IPS-15b (cell line): ENCODE data around the gene CD82.
"Not testable (repeated sequence)": the region's sequence is repeated elsewhere in the genome, so short reads cannot be mapped to it uniquely, and the experiment has no call there.

Experiments
- H3K27me3 ChIP-seq: one replicate; pipeline ENCODE4 v1.6.1; 2013; ENCODE audit warnings: low read length; ENCODE audit not compliant: control insufficient read depth, insufficient read depth
- H3K36me3 ChIP-seq: one replicate; pipeline ENCODE4 v1.6.1; 2013; ENCODE audit warnings: low read length; ENCODE audit not compliant: control insufficient read depth, insufficient read depth
- H3K4me1 ChIP-seq: one replicate; pipeline ENCODE4 v1.6.1; 2013; ENCODE audit warnings: mild to moderate bottlenecking, low read length; ENCODE audit not compliant: control insufficient read depth, insufficient read depth
- H3K4me3 ChIP-seq: one replicate; pipeline ENCODE4 v1.5.1; 2013; ENCODE audit warnings: low read depth, low read length
- H3K9ac ChIP-seq: one replicate; pipeline ENCODE4 v1.6.1; 2013; ENCODE audit warnings: low read depth, mild to moderate bottlenecking, low read length
- H3K9me3 ChIP-seq: one replicate; pipeline ENCODE4 v1.6.1; 2013; ENCODE audit warnings: mild to moderate bottlenecking, low read length; ENCODE audit not compliant: control insufficient read depth, insufficient read depth

Gene CD82

GRCh38 chr11:44536788-44537516 lies 28.5 kb upstream of the CD82 start:
- H3K36me3 ChIP-seq, result no peaks in the 10 kb centered on the region
- no peaks in the 10 kb centered on the region for H3K9me3 ChIP-seq
- H3K27me3 ChIP-seq, result peaks cover 8% of the 10 kb centered on the region
- H3K4me1 ChIP-seq, result peaks cover 3% of the 10 kb centered on the region
- no peak overlapping the region for H3K4me3 ChIP-seq
- H3K9ac ChIP-seq, result no peak overlapping the region

- peaks cover 3% of the 10 kb centered on the region for H3K4me1 ChIP-seq
- no peak overlapping the region for H3K9ac ChIP-seq
Observed at GRCh38 chr11:44537679-44538078, 27.8 kb upstream of the CD82 start.

GRCh38 chr11:44538375-44539054 lies 26.9 kb upstream of the CD82 start:
- Histone ChIP-seq H3K4me3 (no peak overlapping the region), H3K27me3 (peaks cover 11% of the 10 kb centered on the region), H3K36me3 (no peaks in the 10 kb centered on the region), H3K9ac (no peak overlapping the region), H3K4me1 (peaks cover 3% of the 10 kb centered on the region), H3K9me3 (no peaks in the 10 kb centered on the region)

More at GRCh38 chr11:44537679-44538078, 27.8 kb upstream of the CD82 start:
- H3K27me3 ChIP-seq, result peaks cover 8% of the 10 kb centered on the region
- H3K9me3 ChIP-seq, result no peaks in the 10 kb centered on the region
- H3K4me3 ChIP-seq, result no peak overlapping the region
- no peaks in the 10 kb centered on the region for H3K36me3 ChIP-seq

- Histone ChIP-seq H3K36me3 (no peaks in the 10 kb centered on the region), H3K4me1 (peaks cover 3% of the 10 kb centered on the region), H3K9me3 (no peaks in the 10 kb centered on the region), H3K9ac (no peak overlapping the region), H3K4me3 (no peak overlapping the region), H3K27me3 (peaks cover 11% of the 10 kb centered on the region)
Observed at GRCh38 chr11:44539971-44540370, 25.5 kb upstream of the CD82 start.

- Histone ChIP-seq H3K36me3 (no peaks in the 10 kb centered on the region), H3K9me3 (no peaks in the 10 kb centered on the region), H3K9ac (no peak overlapping the region), H3K4me1 (peaks cover 3% of the 10 kb centered on the region), H3K27me3 (peaks cover 11% of the 10 kb centered on the region), H3K4me3 (no peak overlapping the region)
Observed at GRCh38 chr11:44540667-44541066, 24.8 kb upstream of the CD82 start.

- H3K27me3 ChIP-seq, result peaks cover 11% of the 10 kb centered on the region
- H3K36me3 ChIP-seq, result no peaks in the 10 kb centered on the region
- no peaks in the 10 kb centered on the region for H3K9me3 ChIP-seq
- peaks cover 3% of the 10 kb centered on the region for H3K4me1 ChIP-seq
- no peak overlapping the region for H3K9ac ChIP-seq
- H3K4me3 ChIP-seq, result no peak overlapping the region
Observed at GRCh38 chr11:44542372-44542771, 23.1 kb upstream of the CD82 start.

GRCh38 chr11:44546984-44547383 lies 18.5 kb upstream of the CD82 start:
- not testable (repeated sequence) for H3K9ac ChIP-seq, H3K4me1 ChIP-seq, H3K4me3 ChIP-seq, H3K27me3 ChIP-seq, H3K36me3 ChIP-seq, H3K9me3 ChIP-seq

- not testable (repeated sequence) for H3K27me3 ChIP-seq, H3K36me3 ChIP-seq, H3K9ac ChIP-seq, H3K4me3 ChIP-seq, H3K9me3 ChIP-seq, H3K4me1 ChIP-seq
Observed at GRCh38 chr11:44547534-44547933, 17.9 kb upstream of the CD82 start.

- Histone ChIP-seq H3K4me1 (no peaks in the 10 kb centered on the region), H3K27me3 (peaks cover under 1% of the 10 kb centered on the region), H3K36me3 (no peaks in the 10 kb centered on the region), H3K9me3 (no peaks in the 10 kb centered on the region), H3K9ac (no peak overlapping the region), H3K4me3 (no peak overlapping the region)
Observed at GRCh38 chr11:44548032-44548695, 17.3 kb upstream of the CD82 start.

GRCh38 chr11:44548961-44549749 lies 16.3 kb upstream of the CD82 start:
- not testable (repeated sequence) for H3K36me3 ChIP-seq, H3K27me3 ChIP-seq, H3K9me3 ChIP-seq, H3K4me3 ChIP-seq, H3K4me1 ChIP-seq, H3K9ac ChIP-seq

GRCh38 chr11:44550123-44550522 lies 15.3 kb upstream of the CD82 start:
- H3K36me3 ChIP-seq, result no peaks in the 10 kb centered on the region
- H3K4me1 ChIP-seq, result no peaks in the 10 kb centered on the region
- H3K9me3 ChIP-seq, result no peaks in the 10 kb centered on the region
- H3K9ac ChIP-seq, result no peak overlapping the region
- H3K27me3 ChIP-seq, result no peaks in the 10 kb centered on the region
- no peak overlapping the region for H3K4me3 ChIP-seq
